A549 treated with CpdA at 1 μM for 4 hours (cell line): Measurements from ENCODE around the gene GHDC. TPM values are rescaled to one million over a fixed set of nuclear protein-coding genes. Genes with fewer than 3 reads are reported as not detected.

Experiments
- total RNA-seq: library from RNA; stranded (reverse); fragments of 200-300 nt; extraction: Qiagen RNA extraction; gene quantifications from 5 replicates; pipeline ENCODE4 v1.2.3, GENCODE V29; 2022; ENCODE audit warnings: low read depth

GHDC gene
- 14.2 to 22.4 TPM (median 20.2 TPM) in 5 replicates for total RNA-seq

GRCh38 chr17:42193969-42194899 is at the start of gene GHDC:
TSS of gene GHDC (minus strand) at chr17:42194494. CDS start at chr17:42193581, 913 bp downstream.

GRCh38 chr17:42184713-42185620 is 9.3 kb downstream of the GHDC start, which contains the start of gene HCRT:
TSS of gene HCRT (minus strand) at chr17:42185452. CDS start at chr17:42185365, 87 bp downstream.

DNA sequence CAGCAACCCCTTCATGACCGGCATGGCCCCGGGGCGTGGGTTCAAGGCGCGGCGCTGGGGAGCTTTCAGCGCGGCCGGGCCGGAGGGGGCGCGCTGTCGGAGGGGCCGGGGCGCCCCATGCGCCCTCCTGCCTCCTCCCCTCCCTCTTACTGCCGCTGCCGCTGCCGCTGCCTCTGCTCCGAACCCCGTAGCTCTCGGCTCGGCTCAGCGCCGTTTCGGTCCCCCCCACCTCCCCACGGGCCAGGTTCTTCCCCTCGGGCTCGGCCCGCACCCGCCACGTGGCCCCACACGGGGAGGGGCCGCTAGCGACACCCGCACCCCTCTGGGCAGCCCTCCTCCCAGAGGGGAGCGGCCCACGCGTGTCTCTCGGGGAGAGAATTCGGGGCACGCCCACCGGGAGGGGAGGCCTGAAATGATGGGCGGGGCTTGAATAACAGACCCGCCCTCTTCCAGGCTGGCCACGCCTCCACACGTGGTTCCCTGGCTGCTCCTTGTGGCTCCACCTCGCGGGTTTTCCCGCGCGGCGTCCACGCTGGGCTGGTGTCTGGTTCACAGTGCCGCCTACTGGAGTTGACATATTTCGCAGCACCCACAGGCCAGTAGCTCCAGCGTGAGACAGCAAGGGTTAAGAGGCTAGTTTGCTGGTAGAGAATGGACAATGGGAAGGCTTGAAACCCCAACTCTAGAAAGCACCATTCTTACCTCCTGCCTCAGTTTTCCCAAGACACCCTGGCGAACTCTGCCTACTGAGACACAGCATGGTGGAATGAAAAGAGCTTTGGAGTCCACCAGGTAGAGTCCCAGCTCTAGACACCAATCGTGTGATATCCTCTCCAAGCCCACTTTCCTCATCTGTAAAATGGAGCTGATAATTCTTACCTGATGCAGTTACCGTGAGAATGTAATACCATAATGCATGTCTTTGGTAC is 13.1 kb downstream of the GHDC start, which contains the start of gene KCNH4:
TSS of gene KCNH4 (minus strand) at position 221 of the 929 bp plus-strand sequence. CDS start at position 24, 197 bp downstream.

Other genes with a start within 250 kb of the GHDC start
- gene CNP, start 227.7 kb downstream of the GHDC start, total RNA-seq: 57.9 to 75.9 TPM (median 71.3 TPM) in 5 replicates
- gene DNAJC7, start 177.1 kb downstream of the GHDC start, total RNA-seq: 123 to 137 TPM (median 126 TPM) in 5 replicates
- gene NKIRAS2, start 174.4 kb downstream of the GHDC start, total RNA-seq: 45.2 to 51.0 TPM (median 46.7 TPM) in 5 replicates
- 0.40 to 0.81 TPM (median 0.62 TPM) in 5 replicates for gene C17orf113, start 143.9 kb downstream of the GHDC start, total RNA-seq
- 0.13 to 0.27 TPM (median 0.19 TPM) in 4 of 5 replicates, not detected in the other for gene ZNF385C, start 96.0 kb downstream of the GHDC start, total RNA-seq
- gene DHX58, start 81.8 kb downstream of the GHDC start, total RNA-seq: 0.12 to 0.50 TPM (median 0.44 TPM) in 5 replicates
- gene KAT2A, start 73.1 kb downstream of the GHDC start, total RNA-seq: 39.6 to 57.8 TPM (median 55.5 TPM) in 5 replicates
- not detected in 5 replicates for gene HSPB9, start 71.7 kb downstream of the GHDC start, total RNA-seq
- gene RAB5C, start 39.5 kb downstream of the GHDC start, total RNA-seq: 230 to 266 TPM (median 264 TPM) in 5 replicates
- gene KCNH4, start 13.4 kb downstream of the GHDC start, total RNA-seq: 0.28 to 0.61 TPM (median 0.49 TPM) in 5 replicates
- gene HCRT, start 9.0 kb downstream of the GHDC start, total RNA-seq: 0.10 TPM in 1 of 5 replicates, not detected in the others
- gene STAT5B, start 81.9 kb upstream of the GHDC start, total RNA-seq: 23.5 to 33.2 TPM (median 28.6 TPM) in 5 replicates
- gene STAT5A, start 94.0 kb upstream of the GHDC start, total RNA-seq: 5.8 to 8.2 TPM (median 6.4 TPM) in 5 replicates
- gene STAT3, start 193.9 kb upstream of the GHDC start, total RNA-seq: 82.9 to 90.0 TPM (median 84.6 TPM) in 5 replicates
- gene CAVIN1, start 228.8 kb upstream of the GHDC start, total RNA-seq: 423 to 509 TPM (median 462 TPM) in 5 replicates